NK-92 (cell line): ENCODE measurements around the gene PRKCB.

Experiments used
- DNase-seq: peaks from one replicate; lab custom pipeline; 2025; ENCODE audit not compliant: unreplicated experiment; lab: John Stamatoyannopoulos, UW

Gene PRKCB

GRCh38 chr16:24119807-24120206 lies 284.0 kb downstream of the PRKCB start:
- no peak for DNase-seq

- no peak for DNase-seq
Measured at GRCh38 chr16:24123275-24123674, 287.5 kb downstream of the PRKCB start.

GRCh38 chr16:24124291-24124690 lies 288.5 kb downstream of the PRKCB start:
- no peak for DNase-seq

GRCh38 chr16:24125214-24125613 lies 289.4 kb downstream of the PRKCB start:
- no peak for DNase-seq

GRCh38 chr16:24129412-24129918 lies 293.7 kb downstream of the PRKCB start:
- DNase-seq: no peak

- DNase-seq: no peak
Measured at GRCh38 chr16:24130494-24131085, 294.8 kb downstream of the PRKCB start.

GRCh38 chr16:24131294-24131693 lies 295.5 kb downstream of the PRKCB start:
- no peak for DNase-seq

GRCh38 chr16:24132048-24132796 lies 296.4 kb downstream of the PRKCB start:
- DNase-seq: no peak

- DNase-seq: no peak
Measured at GRCh38 chr16:24132797-24133155, 297.0 kb downstream of the PRKCB start.

GRCh38 chr16:24135624-24136565 lies 300.1 kb downstream of the PRKCB start:
- no peak for DNase-seq

GRCh38 chr16:24138024-24138423 lies 302.2 kb downstream of the PRKCB start:
- DNase-seq: no peak

GRCh38 chr16:24138575-24138974 lies 302.8 kb downstream of the PRKCB start:
- no peak for DNase-seq

- no peak for DNase-seq
Measured at GRCh38 chr16:24139282-24139681, 303.5 kb downstream of the PRKCB start.

GRCh38 chr16:24140730-24141129 lies 304.9 kb downstream of the PRKCB start:
- no peak for DNase-seq

GRCh38 chr16:24141466-24141865 lies 305.7 kb downstream of the PRKCB start:
- DNase-seq: no peak

- no peak for DNase-seq
Measured at GRCh38 chr16:24141917-24142316, 306.1 kb downstream of the PRKCB start.

- no peak for DNase-seq
Measured at GRCh38 chr16:24145927-24146326, 310.1 kb downstream of the PRKCB start.

GRCh38 chr16:24146518-24146917 lies 310.7 kb downstream of the PRKCB start:
- no peak for DNase-seq

- no peak for DNase-seq
Measured at GRCh38 chr16:24149102-24149501, 313.3 kb downstream of the PRKCB start.

GRCh38 chr16:24150282-24150681 lies 314.5 kb downstream of the PRKCB start:
- no peak for DNase-seq

- DNase-seq: no peak
Measured at GRCh38 chr16:24151482-24151939, 315.7 kb downstream of the PRKCB start.
